Skin epidermis (tissue), 12 donors: ENCODE data around the gene SKAP2.

Experiments used
- H3K27ac ChIP-seq, 21 experiments: fragments of 200-600 bp; sonication (generic) in 11 of 21; one replicate each; pipeline ENCODE4 v1.5.0; 2020; ENCODE audit warnings: mild to moderate bottlenecking in 3 of 21, inconsistent platforms in 2 of 21, moderate library complexity in 2 of 21
- H3K4me3 ChIP-seq, 7 experiments: fragments of 200-600 bp; sonication (generic) in 2 of 7; one replicate each; pipeline ENCODE4 v1.5.0; 2020; ENCODE audit warnings: inconsistent platforms in 2 of 7, mild to moderate bottlenecking in 2 of 7, moderate library complexity in 1 of 7

Gene SKAP2

GRCh38 chr7:26675143-26675887, 189.1 kb downstream of the SKAP2 start:
- H3K4me3 ChIP-seq: no peak overlapping the region
- H3K27ac ChIP-seq: no peak overlapping the region

GRCh38 chr7:26673858-26674257, 190.5 kb downstream of the SKAP2 start:
- Histone ChIP-seq H3K4me3 (no peak overlapping the region), H3K27ac (no peak overlapping the region)

DNA sequence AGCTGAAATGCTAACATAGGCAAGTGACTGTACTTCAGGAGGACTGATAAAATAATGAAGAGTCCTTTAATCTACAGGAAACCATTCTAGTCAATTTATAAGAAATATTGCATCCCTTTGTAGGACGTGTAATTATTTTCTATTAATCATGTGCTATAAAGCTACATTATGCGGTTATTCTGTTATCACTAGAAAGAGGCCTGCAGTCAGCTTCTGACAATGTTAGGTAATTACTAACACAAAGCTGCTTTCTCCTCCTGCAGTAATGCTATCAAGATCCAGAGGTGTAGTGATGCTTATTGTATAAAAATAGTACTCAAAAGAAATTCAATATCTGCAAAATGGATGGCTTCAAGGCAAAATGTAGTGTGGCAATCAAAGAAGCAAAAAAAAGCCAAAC, 191.1 kb downstream of the SKAP2 start:
- no peak overlapping the region for H3K4me3 ChIP-seq
- no peak overlapping the region for H3K27ac ChIP-seq

GRCh38 chr7:26670841-26671240, 193.5 kb downstream of the SKAP2 start:
- H3K27ac ChIP-seq: no peak overlapping the region
- no peak overlapping the region for H3K4me3 ChIP-seq

DNA sequence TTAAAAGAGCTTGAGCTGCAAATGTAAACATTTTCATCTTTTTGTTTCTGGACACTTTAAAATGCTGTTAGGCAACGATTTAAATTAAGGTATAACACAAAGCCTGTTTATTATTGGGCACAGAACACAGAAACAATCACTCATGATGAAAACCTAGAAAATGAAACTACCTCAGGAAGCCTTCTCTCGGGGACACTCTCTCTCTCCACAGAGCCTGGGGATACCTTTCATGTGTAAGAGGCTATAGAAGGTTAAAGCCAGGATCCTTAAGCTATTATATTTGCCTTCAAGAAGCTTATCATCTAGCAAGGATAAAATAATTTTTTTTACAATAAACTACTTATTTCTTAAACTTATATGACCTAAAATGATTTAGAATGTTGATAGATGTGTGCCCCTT, 194.1 kb downstream of the SKAP2 start:
- H3K27ac ChIP-seq: no peak overlapping the region
- H3K4me3 ChIP-seq: no peak overlapping the region

- H3K4me3 ChIP-seq: no peak overlapping the region
Measured at GRCh38 chr7:26668821-26669220, 195.6 kb downstream of the SKAP2 start.

DNA sequence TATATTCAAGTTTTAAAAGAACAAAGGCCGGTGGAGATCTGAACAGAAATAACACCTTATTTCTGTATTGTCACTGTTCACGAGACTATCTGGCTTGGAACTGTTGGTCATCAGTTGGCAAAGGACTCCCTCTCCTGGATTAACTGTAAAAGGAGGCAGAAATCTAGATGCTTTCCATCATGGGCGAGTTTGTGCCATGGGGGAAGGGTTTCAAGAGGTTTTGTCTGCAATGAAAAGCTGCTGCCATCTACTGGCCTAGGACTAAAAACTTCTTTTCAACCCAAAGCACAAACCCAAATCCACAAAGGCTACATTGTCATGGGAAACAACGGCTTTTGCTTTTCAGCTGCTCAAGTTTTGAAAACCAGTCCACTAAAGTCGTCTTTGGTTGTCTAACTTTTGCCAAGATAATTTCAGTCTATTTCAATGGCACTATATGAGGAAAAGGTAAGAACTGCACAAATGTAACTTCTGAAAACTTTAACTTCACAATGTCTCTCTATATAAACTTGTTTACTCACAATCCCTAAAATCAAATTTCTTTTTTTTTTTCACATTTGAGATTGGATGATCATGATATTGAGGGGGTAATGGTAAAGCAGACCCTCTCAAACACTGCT, 196.8 kb downstream of the SKAP2 start:
- no peak overlapping the region for H3K4me3 ChIP-seq
- H3K27ac ChIP-seq: no peak overlapping the region

More at GRCh38 chr7:26668821-26669220, 195.6 kb downstream of the SKAP2 start:
- no peak overlapping the region for H3K27ac ChIP-seq

GRCh38 chr7:26664735-26665416, 199.5 kb downstream of the SKAP2 start:
- H3K4me3 ChIP-seq: no peak overlapping the region
- no peak overlapping the region for H3K27ac ChIP-seq

DNA sequence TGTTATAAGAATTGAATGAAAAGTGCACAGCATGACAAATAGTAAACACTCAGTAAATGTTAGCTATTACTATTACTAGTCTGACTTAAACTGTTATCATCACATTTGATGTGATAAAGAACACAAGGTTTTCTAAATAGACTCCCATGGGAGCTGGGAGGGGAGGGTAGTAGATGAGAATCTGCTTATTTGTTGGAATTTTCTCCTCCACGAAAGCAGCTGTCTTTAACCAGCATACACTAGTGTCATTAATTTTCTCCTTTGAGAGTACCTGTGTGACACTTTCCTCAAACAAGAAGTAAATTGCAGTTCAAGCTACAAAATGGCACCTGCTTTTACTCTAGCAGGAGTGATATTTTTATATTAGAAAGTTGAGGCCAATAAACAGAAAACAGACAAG, 200.1 kb downstream of the SKAP2 start:
- Histone ChIP-seq H3K4me3 (no peak overlapping the region), H3K27ac (no peak overlapping the region)

- no peak overlapping the region for H3K27ac ChIP-seq
- H3K4me3 ChIP-seq: no peak overlapping the region
Measured at GRCh38 chr7:26663874-26664273, 200.5 kb downstream of the SKAP2 start.

DNA sequence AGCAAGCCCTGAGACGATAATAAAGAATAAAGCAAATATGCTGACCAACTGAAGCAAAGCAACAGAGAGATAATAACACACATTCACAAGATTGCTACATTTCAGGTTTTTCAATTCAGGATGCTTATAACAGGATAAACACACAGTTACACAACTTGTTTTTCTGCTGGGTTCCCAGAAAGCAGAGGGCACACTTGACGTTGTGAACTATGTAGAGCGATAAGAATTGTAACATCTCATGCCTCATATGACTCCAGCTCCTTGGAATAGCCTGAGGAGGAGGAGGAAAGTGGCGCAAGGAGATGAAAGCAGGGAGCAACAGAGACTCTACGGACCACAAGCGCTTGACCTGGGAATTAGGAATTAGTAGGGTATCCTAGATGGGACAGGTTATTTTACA, 201.7 kb downstream of the SKAP2 start:
- Histone ChIP-seq H3K4me3 (no peak overlapping the region), H3K27ac (no peak overlapping the region)

DNA sequence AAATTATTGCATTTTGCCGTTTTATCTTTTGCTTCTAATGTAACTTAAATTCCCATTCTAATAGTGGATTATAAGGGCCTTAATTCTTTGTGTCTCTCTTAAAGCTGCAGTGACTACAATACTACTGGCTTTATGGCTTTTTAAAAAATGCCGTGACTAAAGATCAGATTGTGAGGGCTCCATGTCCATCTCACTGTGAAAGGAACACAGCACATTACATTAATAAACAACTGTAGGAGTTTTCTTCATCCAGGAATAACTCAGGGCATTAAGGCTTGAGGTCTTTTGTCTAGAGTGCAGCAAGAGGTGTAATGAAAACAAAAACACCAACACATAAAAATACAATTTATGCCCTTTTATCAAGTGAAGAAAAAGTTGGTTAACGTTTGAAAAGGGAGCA, 205.3 kb downstream of the SKAP2 start:
- no peak overlapping the region for H3K4me3 ChIP-seq
- H3K27ac ChIP-seq: no peak overlapping the region

DNA sequence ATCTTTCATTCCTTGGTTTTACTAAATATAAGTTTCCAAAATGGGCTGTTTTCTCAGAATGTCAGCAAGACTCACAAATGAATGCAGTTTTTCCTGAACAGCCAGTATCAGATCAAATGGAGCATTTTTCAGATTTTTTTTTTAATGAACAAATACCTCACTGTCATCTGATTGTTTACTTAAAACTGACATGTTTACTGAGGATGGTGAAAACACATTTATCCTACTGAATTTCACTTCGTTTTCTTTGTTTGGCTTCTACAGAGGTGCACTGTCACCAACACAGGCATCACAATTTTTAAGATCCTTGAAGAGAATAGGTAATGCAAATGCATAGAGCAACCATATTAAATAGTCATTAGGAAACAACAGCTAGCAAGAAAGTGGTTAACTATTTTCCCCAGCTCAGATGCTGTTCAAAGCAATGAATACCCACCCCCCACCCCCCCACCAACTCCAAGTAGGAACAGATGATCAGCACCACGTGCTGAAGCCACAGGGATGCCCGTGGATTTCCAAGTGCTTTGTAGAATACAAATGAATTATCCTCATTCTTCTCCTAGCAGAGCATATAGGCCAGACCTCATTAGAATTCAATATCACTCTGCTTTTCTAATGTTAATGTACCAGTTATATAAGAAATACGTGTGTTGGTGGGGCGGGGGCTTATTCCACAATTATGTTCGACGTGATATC, 205.9 kb downstream of the SKAP2 start:
- Histone ChIP-seq H3K4me3 (no peak overlapping the region), H3K27ac (no peak overlapping the region)

DNA sequence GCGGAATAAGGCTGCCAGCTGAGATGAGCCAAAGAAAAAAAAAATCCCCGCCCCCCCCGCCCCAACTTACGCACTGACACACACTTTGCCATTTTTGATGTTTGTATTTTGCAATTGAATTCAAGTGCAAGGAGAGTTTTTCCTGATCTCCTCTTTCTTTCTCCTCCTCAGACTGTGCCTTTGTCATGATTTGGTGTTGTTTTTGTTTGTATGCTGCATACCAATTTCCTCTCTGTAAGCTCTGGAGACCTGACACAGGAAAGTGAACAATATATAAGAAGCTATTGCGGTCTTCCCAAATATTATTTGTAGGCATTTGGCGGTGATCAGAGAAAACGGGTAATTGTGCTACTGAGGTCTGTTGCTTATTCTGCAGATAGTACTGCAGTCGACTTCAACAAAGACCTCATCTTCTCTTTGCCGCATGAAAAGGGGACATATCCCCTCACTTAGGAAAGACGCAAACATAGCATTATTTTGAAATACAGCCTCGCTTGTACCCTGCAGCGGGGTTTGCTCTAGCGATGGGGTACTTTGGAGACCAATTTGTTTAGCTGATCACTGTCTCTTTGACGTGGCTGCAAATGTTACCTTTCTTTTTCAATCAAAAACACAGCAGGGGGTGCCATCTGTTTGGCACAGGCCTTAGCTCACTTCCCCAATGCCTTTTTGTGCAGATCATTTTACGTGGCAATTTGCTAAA, 206.6 kb downstream of the SKAP2 start:
- Histone ChIP-seq H3K27ac (no peak overlapping the region), H3K4me3 (no peak overlapping the region)

DNA sequence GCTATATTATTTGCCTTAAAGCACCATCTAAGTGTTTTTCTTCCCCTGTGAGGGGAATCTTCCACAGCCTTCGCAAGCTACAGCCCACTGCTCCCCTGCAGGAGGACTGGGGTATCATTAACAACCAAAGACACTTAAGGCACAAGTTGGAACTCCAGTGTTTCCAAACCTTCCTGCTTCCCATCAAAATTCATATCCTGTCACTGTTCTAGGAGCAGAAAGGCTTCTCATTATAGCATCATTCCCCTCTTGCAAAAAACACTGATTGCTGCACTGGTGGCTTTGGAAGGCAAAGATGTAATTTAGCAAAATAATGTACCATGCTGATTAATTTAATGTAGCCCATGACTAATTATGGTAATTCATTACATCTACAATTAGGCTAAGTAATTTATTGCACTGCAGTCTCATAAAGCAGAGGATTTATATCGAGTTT, 207.2 kb downstream of the SKAP2 start:
- Histone ChIP-seq H3K4me3 (no peak overlapping the region), H3K27ac (no peak overlapping the region)

- Histone ChIP-seq H3K4me3 (no peak overlapping the region), H3K27ac (no peak overlapping the region)
Measured at GRCh38 chr7:26656735-26657134, 207.7 kb downstream of the SKAP2 start.

GRCh38 chr7:26655781-26656180, 208.6 kb downstream of the SKAP2 start:
- no peak overlapping the region for H3K27ac ChIP-seq
- no peak overlapping the region for H3K4me3 ChIP-seq

GRCh38 chr7:26653430-26654399, 210.7 kb downstream of the SKAP2 start:
- H3K4me3 ChIP-seq: no peak overlapping the region
- H3K27ac ChIP-seq: no peak overlapping the region
